Stimulated activated effector memory CD8-positive, alpha-beta T cell treated with anti-CD3 and anti-CD28 coated beads, Interleukin-12 subunit alpha, Interleukin-12 subunit beta, amount 100 ng/mL, for 72 hours (primary cell): Measurements from ENCODE around the gene SDR42E2.

Source experiments
- ATAC-seq: fragments of 150-1000 bp; cut with Tn5 transposase; 2 replicates; pipeline ENCODE4 v1.10.0; 2021
- DNase-seq, 2 donors: peaks; one replicate each; pipeline ENCODE4 v3.0.0; 2021 to 2022; ENCODE audit warnings: low spot score in 2 of 2
- H3K27ac Mint-ChIP-seq: one replicate; pipeline ENCODE4 v1.8.0; 2022; ENCODE audit warnings: mild to moderate bottlenecking, mixed read lengths
- H3K36me3 Mint-ChIP-seq: one replicate; pipeline ENCODE4 v1.8.0; 2022; ENCODE audit warnings: mild to moderate bottlenecking, mixed read lengths
- H3K4me1 Mint-ChIP-seq: one replicate; pipeline ENCODE4 v1.8.0; 2022; ENCODE audit warnings: mixed read lengths
- H3K4me3 Mint-ChIP-seq: one replicate; pipeline ENCODE4 v1.8.0; 2022; ENCODE audit warnings: mild to moderate bottlenecking, mixed read lengths
- H3K9me3 Mint-ChIP-seq: one replicate; pipeline ENCODE4 v1.8.0; 2022; ENCODE audit warnings: mixed read lengths

Gene SDR42E2

DNA sequence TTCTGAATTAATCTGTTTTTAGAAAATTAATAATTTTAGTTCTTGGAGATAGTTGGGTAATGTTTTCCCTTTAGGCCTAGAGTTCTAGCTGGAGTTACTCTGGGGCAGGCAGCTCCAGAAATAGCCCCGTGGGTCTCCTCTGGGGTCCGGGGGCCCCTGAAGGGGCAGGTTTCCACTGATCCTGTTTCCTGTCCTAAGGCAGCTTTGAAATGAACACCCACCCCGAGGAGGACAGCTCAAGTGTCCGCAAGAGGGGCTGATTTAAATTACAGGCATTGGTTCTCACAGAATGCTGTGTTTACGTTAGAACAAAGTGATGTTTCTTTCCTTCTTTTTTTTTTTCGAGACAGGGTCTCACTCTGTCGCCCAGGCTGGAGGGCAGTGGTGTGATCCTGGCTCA, 67.6 kb downstream of the SDR42E2 start:
- Mint-ChIP-seq H3K27ac (no peak overlapping the region), H3K4me3 (no peak overlapping the region)
- DNase-seq: no peak

DNA sequence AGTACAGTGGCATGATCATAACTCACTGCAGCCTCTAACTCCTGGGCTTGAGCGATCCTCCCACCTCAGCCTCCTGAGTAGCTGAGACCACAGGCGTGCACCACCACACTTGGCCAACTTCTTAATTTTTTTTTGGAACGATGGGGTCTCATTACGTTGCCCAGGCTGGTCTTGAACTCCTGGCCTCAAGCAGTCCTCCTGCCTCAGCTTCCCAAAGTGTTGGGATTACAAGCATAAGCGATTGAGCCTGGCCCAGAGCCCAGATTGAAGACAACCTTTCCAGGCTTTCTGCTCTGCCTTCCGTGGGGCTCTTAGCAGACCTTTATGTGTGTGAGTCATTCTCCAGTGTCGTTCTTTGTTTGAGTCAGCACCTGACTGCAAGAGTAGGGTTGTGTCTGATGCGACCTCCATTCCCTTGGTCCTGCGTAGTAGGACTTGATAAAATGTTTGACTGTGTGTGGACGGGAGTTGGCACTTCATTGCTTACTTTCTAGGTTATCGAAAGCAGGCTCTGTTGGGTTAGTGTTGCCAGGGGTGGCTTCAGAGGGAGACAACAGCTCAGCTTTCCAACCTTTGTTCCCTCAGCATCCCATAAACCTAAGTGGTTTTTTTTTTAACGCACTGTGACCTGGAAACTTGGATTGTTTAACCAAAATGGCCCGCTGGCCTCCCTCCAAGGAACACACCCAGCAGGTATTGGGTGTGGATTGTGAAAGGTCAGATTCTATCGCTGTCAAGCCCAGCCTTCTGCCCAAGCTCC, 70.2 kb downstream of the SDR42E2 start:
- Mint-ChIP-seq H3K27ac (peak overlapping the region; percentile 20), H3K9me3 (no peaks in the 10 kb centered on the region), H3K36me3 (peaks cover 65% of the 10 kb centered on the region), H3K4me3 (no peak overlapping the region), H3K4me1 (peaks cover 8% of the 10 kb centered on the region)
- ATAC-seq (peak; percentile 100), DNase-seq (peak in 1 of 2 donors; percentile 60)

More for the DNA sequence above, 67.6 kb downstream of the SDR42E2 start:
- Mint-ChIP-seq H3K36me3 (peaks cover 64% of the 10 kb centered on the region), H3K4me1 (peaks cover 10% of the 10 kb centered on the region), H3K9me3 (no peaks in the 10 kb centered on the region)
- ATAC-seq: no peak

DNA sequence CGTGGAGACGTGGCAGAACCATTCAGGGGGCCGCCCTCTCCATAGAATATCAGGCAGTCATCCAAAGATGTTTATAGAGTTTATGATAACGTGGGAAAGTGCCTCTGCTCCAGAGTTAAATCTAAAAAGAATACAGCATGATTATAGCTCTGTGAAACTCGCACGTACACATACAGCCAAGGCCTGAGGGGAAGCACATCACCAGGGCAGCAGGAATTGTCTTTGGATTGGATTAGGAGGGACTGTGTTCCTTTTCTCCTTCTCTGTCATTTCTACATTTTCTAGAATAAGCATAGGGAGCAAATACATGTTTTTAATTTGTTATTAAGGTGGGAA, 70.7 kb downstream of the SDR42E2 start:
- H3K36me3 Mint-ChIP-seq: peaks cover 65% of the 10 kb centered on the region
- no peak for DNase-seq
- H3K9me3 Mint-ChIP-seq: no peaks in the 10 kb centered on the region
- ATAC-seq: no peak
- H3K4me3 Mint-ChIP-seq: no peak overlapping the region
- H3K27ac Mint-ChIP-seq: no peak overlapping the region
- H3K4me1 Mint-ChIP-seq: peaks cover 8% of the 10 kb centered on the region

DNA sequence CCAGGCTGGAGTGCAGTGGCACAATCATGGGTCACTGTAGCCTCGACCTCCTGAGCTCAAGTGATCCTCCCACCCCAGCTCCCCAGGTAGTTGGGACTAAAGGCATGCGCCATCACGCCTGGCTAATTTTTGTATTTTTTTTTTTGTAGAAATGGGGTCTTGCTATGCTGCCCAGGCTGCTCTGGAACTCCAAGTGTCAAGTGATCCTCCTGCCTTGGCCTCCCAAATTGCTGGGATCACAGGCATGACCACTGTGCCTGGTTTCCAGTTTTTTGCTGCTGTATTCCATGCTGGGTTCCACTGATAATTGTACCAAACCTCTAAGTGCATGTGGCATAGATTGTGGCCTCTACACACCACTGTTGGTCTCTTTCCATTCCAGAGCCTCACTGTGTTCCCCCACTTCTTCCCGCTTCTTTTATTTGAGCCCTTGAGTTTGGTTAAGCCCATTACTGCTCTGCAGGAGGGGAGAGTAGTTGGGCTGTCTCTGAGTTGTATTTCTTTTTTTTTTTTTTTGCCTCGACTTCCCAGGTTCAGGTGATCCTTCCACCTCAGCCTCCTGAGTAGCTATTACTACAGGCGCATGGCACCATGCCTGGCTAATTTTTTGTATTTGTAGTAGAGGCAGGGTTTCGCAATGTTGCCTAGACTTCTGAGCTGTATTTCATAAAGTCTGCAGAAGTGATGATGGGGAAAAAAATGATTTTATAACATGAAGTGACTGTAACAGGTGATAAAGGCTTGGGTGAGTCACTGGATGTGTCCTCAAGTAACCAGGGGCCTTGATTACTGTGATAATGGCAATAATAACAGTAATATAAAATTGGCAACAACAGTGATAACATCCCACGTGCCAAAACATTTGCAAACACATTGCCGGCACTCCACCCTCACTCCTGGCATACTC, 73.8 kb downstream of the SDR42E2 start:
- no peak for ATAC-seq
- H3K27ac Mint-ChIP-seq: no peak overlapping the region
- H3K9me3 Mint-ChIP-seq: no peaks in the 10 kb centered on the region
- peaks cover 18% of the 10 kb centered on the region for H3K4me1 Mint-ChIP-seq
- no peak overlapping the region for H3K4me3 Mint-ChIP-seq
- H3K36me3 Mint-ChIP-seq: peaks cover 61% of the 10 kb centered on the region
- no peak for DNase-seq

DNA sequence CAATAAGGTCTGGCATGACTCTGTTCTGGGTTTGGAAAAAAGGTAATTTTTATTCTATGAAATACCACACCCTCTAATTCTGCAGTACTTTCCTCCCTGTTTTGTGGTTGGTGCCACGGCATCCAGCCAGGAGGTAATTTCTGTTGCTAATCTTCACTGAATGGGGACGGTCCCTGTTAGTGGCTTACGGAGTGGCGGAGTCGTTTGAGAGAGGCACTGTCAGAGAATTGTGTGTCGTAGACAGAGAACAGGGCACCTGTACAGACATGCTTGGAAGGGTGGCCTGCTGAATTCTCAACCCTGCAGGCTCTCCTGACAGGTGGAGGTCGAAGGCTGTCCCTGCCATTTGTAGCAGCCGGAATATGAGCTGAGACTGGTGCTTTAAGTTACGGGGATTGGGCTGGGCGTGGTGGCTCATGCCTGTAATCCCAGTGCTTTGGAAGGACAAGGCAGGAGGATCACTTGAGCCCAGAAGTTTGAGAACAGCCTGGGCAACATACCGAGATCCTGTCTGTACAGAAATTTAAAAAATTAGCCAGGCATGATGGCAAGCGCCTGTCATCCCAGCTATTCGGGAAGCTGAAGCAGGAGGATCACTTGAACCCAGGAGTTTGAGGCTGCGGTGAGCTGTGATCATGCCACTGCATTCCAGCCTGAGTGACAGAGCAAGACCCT, 77.0 kb downstream of the SDR42E2 start:
- ATAC-seq: no peak
- Mint-ChIP-seq H3K36me3 (peaks cover 49% of the 10 kb centered on the region), H3K27ac (peak overlapping the region; percentile 77), H3K9me3 (no peaks in the 10 kb centered on the region), H3K4me3 (no peak overlapping the region), H3K4me1 (peaks cover 12% of the 10 kb centered on the region)
- DNase-seq: no peak

DNA sequence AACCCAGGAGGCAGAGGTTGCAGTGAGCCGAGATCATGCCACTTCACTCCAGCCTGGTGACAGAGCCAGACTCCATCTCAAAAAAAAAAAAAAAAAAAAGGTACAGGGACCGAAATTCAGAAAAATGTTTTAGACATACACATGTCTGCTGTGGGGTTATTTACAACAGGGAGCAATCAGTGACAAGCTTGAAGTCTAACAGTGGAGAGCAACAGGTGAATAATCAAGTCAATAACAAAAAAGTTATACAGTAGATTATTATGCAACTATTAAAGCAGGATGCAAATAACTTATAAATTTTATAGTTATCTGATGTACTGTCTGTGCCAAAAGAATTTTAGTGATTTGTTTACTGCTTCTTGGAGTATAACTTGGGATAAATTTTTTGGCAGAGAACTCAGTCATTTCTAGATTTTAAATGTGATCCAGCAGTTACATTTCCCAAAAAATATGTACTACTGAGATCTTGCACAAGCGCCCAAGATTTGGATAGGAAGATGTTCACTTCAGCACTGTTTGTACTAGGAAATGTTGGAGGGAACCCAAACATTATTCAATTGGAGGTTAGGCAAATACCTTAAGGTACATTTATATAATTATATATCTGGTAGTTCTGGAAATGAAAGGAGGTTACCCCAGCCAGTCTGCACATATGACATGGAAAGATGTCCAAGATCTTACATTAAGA, 77.9 kb downstream of the SDR42E2 start:
- Mint-ChIP-seq H3K27ac (peak overlapping the region; percentile 91), H3K36me3 (peaks cover 57% of the 10 kb centered on the region), H3K4me3 (no peak overlapping the region), H3K9me3 (no peaks in the 10 kb centered on the region), H3K4me1 (peaks cover 12% of the 10 kb centered on the region)
- no peak for DNase-seq
- no peak for ATAC-seq
